HG03135 (cell line): ENCODE measurements around the gene TMEM52.

Experiments
- ATAC-seq: cut with Tn5 transposase; IDR thresholded peaks from one replicate; pipeline ENCODE4 v1.9.1; 2021; ENCODE audit warnings: mild to moderate bottlenecking, moderate library complexity; ENCODE audit not compliant: unreplicated experiment

TMEM52 gene

GRCh38 chr1:1928231-1929101 is 9.4 kb upstream of the TMEM52 start:
- ATAC-seq, result no peak

GRCh38 chr1:1927751-1928150 is 8.7 kb upstream of the TMEM52 start:
- ATAC-seq, result no peak

- no peak for ATAC-seq
Measured at GRCh38 chr1:1926886-1927660, 8.0 kb upstream of the TMEM52 start.

- ATAC-seq, result no peak
Measured at GRCh38 chr1:1926346-1926811, 7.3 kb upstream of the TMEM52 start.

GRCh38 chr1:1925437-1926345 is 6.6 kb upstream of the TMEM52 start:
- ATAC-seq, result no peak

GRCh38 chr1:1924849-1925248 is 5.8 kb upstream of the TMEM52 start:
- ATAC-seq, result no peak

GRCh38 chr1:1924386-1924785 is 5.3 kb upstream of the TMEM52 start:
- no peak for ATAC-seq

- ATAC-seq, result no peak
Measured at GRCh38 chr1:1922956-1923833, 4.1 kb upstream of the TMEM52 start.

GRCh38 chr1:1922702-1922955 is 3.5 kb upstream of the TMEM52 start:
- no peak for ATAC-seq

- no peak for ATAC-seq
Measured at GRCh38 chr1:1921901-1922701, 3.0 kb upstream of the TMEM52 start.

GRCh38 chr1:1921459-1921862 is 2.4 kb upstream of the TMEM52 start:
- no peak for ATAC-seq

- ATAC-seq, result no peak
Measured at GRCh38 chr1:1920608-1921458, 1.8 kb upstream of the TMEM52 start.

GRCh38 chr1:1920057-1920607 is 1.1 kb upstream of the TMEM52 start:
- ATAC-seq, result no peak

- ATAC-seq, result peak; percentile 80
Measured at GRCh38 chr1:1919304-1920056, 401 bp upstream of the TMEM52 start.

GRCh38 chr1:1917995-1918900 is 831 bp downstream of the TMEM52 start:
- no peak for ATAC-seq

GRCh38 chr1:1917304-1917976 is 1.6 kb downstream of the TMEM52 start:
- no peak for ATAC-seq
